Jurkat, Clone E6-1 (cell line): ENCODE data around the gene CCDC160.
"Not testable (repeated sequence)": the region's sequence is repeated elsewhere in the genome, so short reads cannot be mapped to it uniquely, and the experiment has no call there.

Experiments used
- DNase-seq: peaks from one replicate; pipeline ENCODE4 v3.0.0-alpha.2; 2011; ENCODE audit warnings: low read depth, low spot score
- H3K4me3 ChIP-seq: 2 replicates; pipeline ENCODE4 v1.5.1; 2011; ENCODE audit warnings: mild to moderate bottlenecking, low read length, control low read depth, moderate library complexity

The CCDC160 gene

GRCh38 chrX:134285934-134286333 lies 49.0 kb downstream of the CCDC160 start:
- H3K4me3 ChIP-seq, DNase-seq: not testable (repeated sequence)

- no peak for DNase-seq
- H3K4me3 ChIP-seq = no peak overlapping the region
Observed at GRCh38 chrX:134287346-134287745, 50.4 kb downstream of the CCDC160 start.

- H3K4me3 ChIP-seq = no peak overlapping the region
- DNase-seq = no peak
Observed at GRCh38 chrX:134294548-134294947, 57.6 kb downstream of the CCDC160 start.
